ENCODE measurements around the gene LGALS16. TPM values are rescaled to one million over a fixed set of nuclear protein-coding genes. Genes with fewer than 3 reads are reported as not detected.
"Not testable (repeated sequence)": the region's sequence is repeated elsewhere in the genome, so short reads cannot be mapped to it uniquely, and the experiment has no call there.

LGALS16 gene, protein sequence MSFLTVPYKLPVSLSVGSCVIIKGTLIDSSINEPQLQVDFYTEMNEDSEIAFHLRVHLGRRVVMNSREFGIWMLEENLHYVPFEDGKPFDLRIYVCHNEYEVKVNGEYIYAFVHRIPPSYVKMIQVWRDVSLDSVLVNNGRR
- not detected for polyA plus RNA-seq (ENCODE audit: insufficient read length in 10 of 10)
- long read RNA-seq, donor 1, result 0 reads
- long read RNA-seq, donor 2, result 0 reads
- long read RNA-seq, donor 3, result 0 reads
- long read RNA-seq, donor 4, result 0 reads
- long read RNA-seq, donor 5, result 0 reads
- long read RNA-seq, donor 6, result 0 reads
- long read RNA-seq, donor 7, result 0 reads
- long read RNA-seq, donor 8, result 0 reads
- long read RNA-seq, donor 9, result 0 reads

GRCh38 chr19:39655613-39656012, at the start of gene LGALS16:
Gene LGALS16, plus strand, starts transcription at chr19:39655913. Its CDS starts 49 bp downstream, at chr19:39655962.
- no peak for DNase-seq

DNA sequence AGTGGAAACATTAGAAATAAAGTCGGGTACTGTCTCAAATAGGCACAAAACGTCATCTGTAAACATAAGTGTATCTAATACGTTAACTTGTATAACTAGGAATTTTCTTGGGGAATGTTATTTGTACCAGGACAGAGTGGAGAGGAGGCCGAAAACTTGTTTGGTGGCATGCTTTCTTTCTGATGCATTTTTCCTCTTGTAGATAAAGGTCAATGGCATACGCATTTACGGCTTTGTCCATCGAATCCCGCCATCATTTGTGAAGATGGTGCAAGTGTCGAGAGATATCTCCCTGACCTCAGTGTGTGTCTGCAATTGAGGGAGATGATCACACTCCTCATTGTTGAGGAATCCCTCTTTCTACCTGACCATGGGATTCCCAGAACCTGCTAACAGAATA, 48.7 kb upstream of the LGALS16 start:
- DNase-seq, result no peak

- no peak for DNase-seq
Measured at GRCh38 chr19:39607561-39607960, 48.2 kb upstream of the LGALS16 start.

- DNase-seq, result no peak
Measured at GRCh38 chr19:39613597-39613996, 42.1 kb upstream of the LGALS16 start.

GRCh38 chr19:39617745-39618144, 38.0 kb upstream of the LGALS16 start:
- no peak for DNase-seq

- no peak for DNase-seq
Measured at GRCh38 chr19:39623946-39624345, 31.8 kb upstream of the LGALS16 start.

- DNase-seq, result not testable (repeated sequence)
Measured at GRCh38 chr19:39627631-39628030, 28.1 kb upstream of the LGALS16 start.

DNA sequence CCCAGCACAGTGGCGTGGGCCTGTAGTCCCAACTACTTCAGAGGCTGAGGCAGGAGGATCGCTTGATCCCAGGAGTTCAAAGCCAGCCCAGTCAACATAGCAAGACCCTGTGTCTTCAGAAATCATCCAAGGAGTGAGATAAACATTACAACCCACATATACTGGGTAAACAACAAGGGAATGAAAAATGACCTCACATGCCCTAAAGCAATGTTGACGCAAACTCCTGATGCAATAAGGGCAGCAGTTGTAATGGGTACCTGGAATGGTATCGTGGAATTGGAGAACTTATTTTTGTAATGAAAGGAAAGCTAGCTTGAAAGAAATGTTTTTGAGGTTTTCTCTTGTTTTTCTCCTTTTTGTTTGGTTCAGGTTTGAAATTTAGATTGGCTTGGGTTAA, 24.5 kb upstream of the LGALS16 start:
- no peak for DNase-seq

DNA sequence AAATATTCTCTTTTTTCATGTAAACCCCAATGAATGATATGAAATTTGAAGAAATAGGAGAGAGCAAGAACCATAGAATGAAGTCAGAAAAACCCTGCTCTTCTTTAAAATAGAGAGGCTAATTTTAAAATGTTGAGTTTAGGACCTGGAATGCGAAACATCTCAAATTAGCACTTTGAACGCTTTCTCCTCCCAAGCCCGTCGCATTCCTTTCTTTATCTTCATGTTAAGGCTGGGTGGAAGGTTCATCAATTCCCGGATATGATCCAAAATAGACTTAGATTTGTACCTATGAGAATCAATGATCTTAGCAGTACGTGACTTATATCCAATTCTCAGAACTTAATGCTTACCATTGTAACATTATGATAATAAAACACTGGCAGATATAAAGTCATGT, 24.1 kb upstream of the LGALS16 start:
- DNase-seq, result no peak

DNA sequence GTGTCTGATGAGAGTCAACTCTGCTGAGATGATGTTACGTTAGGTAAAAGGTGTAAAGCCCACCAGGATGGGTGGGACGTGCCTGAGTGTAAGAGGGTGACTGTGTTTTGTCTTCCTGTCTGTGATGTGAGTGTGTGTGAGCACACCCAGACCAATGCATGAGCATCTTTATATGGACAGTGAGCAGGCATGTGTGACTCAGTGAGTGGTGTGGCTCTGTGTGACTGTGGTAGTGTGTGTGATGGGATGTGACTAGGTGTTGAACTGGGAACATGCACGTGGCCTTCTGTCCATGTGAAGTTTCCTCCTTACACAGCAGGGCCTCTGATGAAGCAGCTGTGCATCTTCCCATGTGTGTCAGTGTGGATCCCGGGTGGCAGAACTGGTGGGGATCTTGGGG, 17.8 kb upstream of the LGALS16 start:
- DNase-seq, result no peak

DNA sequence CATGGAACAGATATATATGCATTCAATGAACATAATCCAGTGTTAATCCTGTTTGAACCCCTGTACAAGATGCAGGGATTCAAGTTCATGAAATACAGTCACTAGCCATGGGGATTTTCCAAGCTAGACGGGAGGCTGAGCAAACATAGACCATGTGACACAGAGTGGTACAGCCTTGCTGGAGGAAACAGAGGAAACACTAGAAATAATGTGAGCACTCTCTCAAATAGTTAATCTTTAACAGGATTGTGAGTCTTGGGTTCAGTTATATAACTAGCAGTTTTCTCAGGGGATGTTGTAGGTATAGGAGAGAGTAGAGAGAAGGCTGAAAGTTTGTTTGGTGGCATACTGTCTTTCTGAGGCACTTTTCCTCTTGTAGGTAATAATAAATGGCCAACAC, 13.9 kb upstream of the LGALS16 start:
- DNase-seq, result no peak

- no peak for DNase-seq
Measured at GRCh38 chr19:39643591-39643990, 12.1 kb upstream of the LGALS16 start.

GRCh38 chr19:39645800-39646411, 9.8 kb upstream of the LGALS16 start:
- peak; percentile 2 to 20 (median 15) for DNase-seq

DNA sequence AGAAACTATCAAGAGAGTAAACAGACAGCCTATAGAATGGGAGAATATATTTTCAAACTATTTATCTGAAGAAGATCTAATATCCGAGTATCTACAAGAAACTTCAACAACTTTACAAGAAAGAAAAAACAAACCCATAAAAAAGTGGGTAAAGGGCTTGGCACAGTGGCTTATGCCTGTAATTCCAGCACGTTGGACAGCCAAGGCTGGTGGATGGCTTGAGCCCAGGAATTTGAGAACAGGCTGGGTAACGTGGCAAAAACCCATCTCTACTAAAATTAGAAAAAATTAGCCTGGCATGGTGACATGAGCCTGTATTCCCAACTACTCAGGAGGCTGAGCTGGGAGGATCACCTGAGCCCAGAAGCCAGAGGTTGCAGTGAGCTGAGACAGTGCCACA, 7.8 kb upstream of the LGALS16 start:
- no peak for DNase-seq

DNA sequence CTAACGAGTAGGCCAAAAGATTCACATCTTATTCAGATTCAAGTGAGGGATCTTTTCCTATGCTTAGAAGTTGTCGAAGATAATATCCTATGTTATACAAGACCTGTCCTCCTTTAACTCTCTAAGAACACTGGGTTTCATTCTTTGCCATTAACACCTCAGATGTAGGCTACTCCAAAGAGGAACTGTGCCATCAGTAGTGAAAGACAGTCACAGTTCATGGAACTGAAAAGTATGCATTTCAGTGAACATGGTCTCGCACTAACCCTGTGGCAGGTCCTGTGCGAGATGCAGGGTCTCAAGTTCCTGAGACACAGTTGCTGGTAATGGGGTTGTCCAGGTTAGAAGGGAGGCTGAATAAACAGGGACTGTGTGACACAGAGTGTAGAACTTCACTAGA, 4.1 kb downstream of the LGALS16 start:
- DNase-seq, result no peak

DNA sequence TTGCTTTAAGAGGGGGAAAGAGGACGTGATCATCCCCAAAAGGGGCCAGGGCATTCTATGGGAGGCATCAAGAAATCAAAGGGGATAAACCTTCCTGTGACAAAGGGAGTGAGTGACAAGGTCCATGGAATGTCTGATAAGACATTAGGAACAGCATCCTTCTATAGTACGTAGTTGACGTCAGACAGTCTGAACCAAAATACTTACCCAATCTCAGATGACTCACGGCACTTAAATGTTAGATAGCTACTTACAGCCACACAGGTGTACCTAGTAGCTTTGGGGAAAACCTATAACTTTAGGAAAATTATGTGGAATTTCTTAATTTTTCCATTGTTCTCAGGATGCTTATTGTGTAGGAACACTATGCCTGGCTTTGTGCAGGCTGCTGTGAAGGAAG, 4.9 kb downstream of the LGALS16 start:
- no peak for DNase-seq

GRCh38 chr19:39661565-39661964, 5.9 kb downstream of the LGALS16 start:
- no peak for DNase-seq

- DNase-seq, result not testable (repeated sequence)
Measured at GRCh38 chr19:39669860-39670259, 14.1 kb downstream of the LGALS16 start.

DNA sequence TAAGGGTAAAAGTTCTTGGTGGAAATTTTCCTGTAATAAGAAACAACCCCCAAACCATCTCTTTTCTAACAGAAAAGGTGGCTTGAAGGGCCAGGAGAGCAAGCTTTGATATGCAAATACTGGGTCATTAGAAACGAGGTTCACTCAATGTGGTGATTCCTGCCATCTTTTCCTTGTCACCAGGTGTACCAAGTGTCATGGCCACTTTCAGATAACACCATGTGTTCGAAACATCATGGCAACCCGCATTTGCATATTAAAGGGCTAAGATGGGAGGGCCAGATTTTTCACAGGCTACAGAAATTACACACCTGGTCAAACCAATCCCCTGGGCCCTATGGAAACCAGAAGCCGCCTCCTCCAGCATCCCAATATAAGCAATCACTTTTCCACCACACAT, 15.3 kb downstream of the LGALS16 start:
- DNase-seq, result no peak

DNA sequence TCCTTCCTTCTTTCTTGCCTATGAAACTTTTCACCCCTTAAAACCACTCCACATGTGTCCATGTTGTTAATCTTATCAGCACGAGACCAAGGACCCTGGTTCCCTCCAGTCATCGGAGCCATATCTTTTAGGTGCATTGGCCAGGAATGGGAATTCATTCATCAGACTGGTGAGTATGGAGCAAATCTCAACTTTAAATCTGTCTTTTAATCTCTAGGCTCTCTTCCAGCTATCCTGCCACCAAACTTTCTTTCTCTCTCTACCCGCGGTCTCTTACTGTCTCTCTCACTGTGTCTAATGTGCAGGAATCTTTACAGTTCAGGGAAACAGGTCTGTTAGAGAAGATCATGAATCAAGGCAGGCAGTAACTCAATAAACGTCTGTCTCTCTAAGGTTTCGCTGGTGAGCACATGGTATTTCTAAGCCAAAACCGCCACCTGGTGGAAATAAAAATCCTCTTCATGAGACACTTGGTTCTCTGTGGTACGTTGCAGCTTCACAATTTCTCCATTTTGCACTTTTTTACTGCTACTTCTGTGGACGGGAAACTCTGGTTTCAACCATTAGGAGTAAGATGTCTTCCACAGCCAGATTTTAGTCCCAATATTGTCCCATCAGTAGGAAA, 16.1 kb downstream of the LGALS16 start:
- DNase-seq, result peak in 2 of 3 donors; percentile 17 to 35

- DNase-seq, result no peak
Measured at GRCh38 chr19:39672473-39672872, 16.8 kb downstream of the LGALS16 start.

GRCh38 chr19:39673862-39674261, 18.1 kb downstream of the LGALS16 start:
- not testable (repeated sequence) for DNase-seq

GRCh38 chr19:39676004-39676403, 20.3 kb downstream of the LGALS16 start:
- DNase-seq, result no peak
